BJ (cell line): ENCODE data around the gene C20orf96. TPM values are rescaled to one million over a fixed set of nuclear protein-coding genes. Genes with fewer than 3 reads are reported as not detected.
"Not testable (repeated sequence)": the region's sequence is repeated elsewhere in the genome, so short reads cannot be mapped to it uniquely, and the experiment has no call there.

Source experiments
- CTCF ChIA-PET: fragments of 350-600 bp; formaldehyde crosslinking; extraction: SDS; loops from one replicate; lab custom pipeline; 2021; ENCODE audit warnings: antibody characterized with exemption, inconsistent platforms; lab: Yijun Ruan, JAX
- POLR2A ChIA-PET: fragments of 300-600 bp; sonication (Branson Sonifier 250); formaldehyde crosslinking; extraction: SDS; loops from one replicate; lab custom pipeline; 2021; ENCODE audit warnings: antibody characterized with exemption; lab: Charles Lee
- DNase-seq: peaks from one replicate; pipeline ENCODE4 v3.0.0-alpha.2; 2011; ENCODE audit warnings: low read depth
- H3K27me3 ChIP-seq: 2 replicates; pipeline ENCODE4 v1.6.0; 2011; ENCODE audit warnings: low read length; ENCODE audit not compliant: control insufficient read depth, insufficient read depth
- H3K36me3 ChIP-seq: 2 replicates; pipeline ENCODE4 v1.5.1; 2011; ENCODE audit warnings: low read length; ENCODE audit not compliant: control insufficient read depth, insufficient read depth
- H3K4me3 ChIP-seq: 2 replicates; pipeline ENCODE4 v1.5.1; 2011; ENCODE audit warnings: low read depth, mild to moderate bottlenecking, control low read depth, low read length
- CTCF ChIP-seq: IDR thresholded peaks from 2 replicates; pipeline ENCODE4 v1.5.1; 2011; ENCODE audit warnings: low read depth, mild to moderate bottlenecking, control low read depth, inconsistent platforms, low read length, moderate library complexity; ENCODE audit not compliant: insufficient read depth
- polyA plus RNA-seq: library from polyadenylated mRNA; depleted of rRNA; stranded (reverse); fragments of >200 nt; gene quantifications from 2 replicates; pipeline ENCODE4 v1.2.3, GENCODE V29; 2011; rRNA removed

The C20orf96 gene
- polyA plus RNA-seq, 1 experiment, result 5.5 TPM

- POLR2A ChIA-PET, result no interaction called here
- DNase-seq, result no peak
- no peak for TF ChIP-seq CTCF
- CTCF ChIA-PET, result interaction anchor here (0.9 to 2.1 kb wide), 3 partner anchors 10 to 32 kb away, joined by 3 to 4 read pairs (median 4); no protein-coding TSS in a partner anchor
- Histone ChIP-seq H3K4me3 (no peak overlapping the region), H3K36me3 (no peaks in the 10 kb centered on the region), H3K27me3 (peaks cover 2% of the 10 kb centered on the region)
Observed at GRCh38 chr20:227439-228105, 63.0 kb downstream of the C20orf96 start.

GRCh38 chr20:226958-227357, 63.6 kb downstream of the C20orf96 start, which contains the start of gene DEFB129:
Gene DEFB129 (plus strand): TSS chr20:227258. CDS start chr20:227289, 31 bp downstream.
- ChIA-PET POLR2A (no interaction called here), CTCF (interaction anchor here (0.9 to 2.1 kb wide), 3 partner anchors 10 to 32 kb away, joined by 3 to 4 read pairs (median 4); no protein-coding TSS in a partner anchor)
- Histone ChIP-seq H3K27me3 (peaks cover 2% of the 10 kb centered on the region), H3K36me3 (no peaks in the 10 kb centered on the region), H3K4me3 (no peak within 1 kb of the TSS)
- DNase-seq, result no peak
- TF ChIP-seq CTCF, result no peak

- DNase-seq, POLR2A ChIA-PET: not testable (repeated sequence)
- CTCF ChIA-PET, result interaction anchor here (1.0 to 2.1 kb wide), 2 partner anchors 33 to 105 kb away, joined by 4 read pairs; no protein-coding TSS in a partner anchor
Observed at GRCh38 chr20:225879-226278, 64.7 kb downstream of the C20orf96 start.

GRCh38 chr20:221258-221830, 69.2 kb downstream of the C20orf96 start:
- H3K36me3 ChIP-seq, result no peaks in the 10 kb centered on the region
- ChIA-PET POLR2A (no interaction called here), CTCF (no interaction called here)

More at GRCh38 chr20:225879-226278, 64.7 kb downstream of the C20orf96 start:
- H3K4me3 ChIP-seq, H3K27me3 ChIP-seq, H3K36me3 ChIP-seq: not testable (repeated sequence)

More at GRCh38 chr20:221258-221830, 69.2 kb downstream of the C20orf96 start:
- H3K27me3 ChIP-seq, result peaks cover 4% of the 10 kb centered on the region
- H3K4me3 ChIP-seq, result no peak overlapping the region
- TF ChIP-seq CTCF, result no peak
- DNase-seq, result no peak

Other genes with a start within 250 kb of the C20orf96 start
- gene DEFB125, start 203.1 kb downstream of the C20orf96 start, polyA plus RNA-seq, result not detected in 2 replicates
- not detected in 2 replicates for gene DEFB126, start 148.2 kb downstream of the C20orf96 start, polyA plus RNA-seq
- gene DEFB127, start 133.3 kb downstream of the C20orf96 start, polyA plus RNA-seq, result not detected in 2 replicates
- not detected in 2 replicates for gene DEFB128, start 101.0 kb downstream of the C20orf96 start, polyA plus RNA-seq
- gene DEFB129, start 63.5 kb downstream of the C20orf96 start, polyA plus RNA-seq, result not detected in 2 replicates
- not detected in 2 replicates for gene DEFB132, start 33.0 kb downstream of the C20orf96 start, polyA plus RNA-seq
- 7.1 and 8.3 TPM in 2 replicates for gene ZCCHC3, start 6.8 kb upstream of the C20orf96 start, polyA plus RNA-seq
- gene SOX12, start 34.8 kb upstream of the C20orf96 start, polyA plus RNA-seq, result 3.6 TPM in 2 replicates
- gene NRSN2, start 56.4 kb upstream of the C20orf96 start, polyA plus RNA-seq, result 53.9 and 84.1 TPM in 2 replicates
- gene TRIB3, start 90.0 kb upstream of the C20orf96 start, polyA plus RNA-seq, result 98.0 and 126 TPM in 2 replicates
- gene RBCK1, start 117.5 kb upstream of the C20orf96 start, polyA plus RNA-seq, result 86.6 and 130 TPM in 2 replicates
- gene TBC1D20, start 171.8 kb upstream of the C20orf96 start, polyA plus RNA-seq, result 46.1 and 63.7 TPM in 2 replicates